ENCODE measurements around the gene YPEL2.

- TF ChIP-seq CTCF (IDR thresholded peaks at IDR 0.05) (no peak), NFYB (CRISPR knock-in tag; conservative IDR thresholded peaks at IDR 0.05; ENCODE audit: low read depth) (peak; percentile 97)
These were observed at the start of gene YPEL2 for GRCh38 chr17:59331129-59331928.

Data from WTC11 (cell line).